ENCODE measurements around the gene BCL11A. TPM values are rescaled to one million over a fixed set of nuclear protein-coding genes. Genes with fewer than 3 reads are reported as not detected.

Gene BCL11A
- polyA plus RNA-seq, 1 donor from 2014 or later, result 44.0 TPM

- Histone ChIP-seq H3K36me3 (ENCODE audit: insufficient read depth, low read length) (no peaks in the 10 kb centered on the region), H3K79me2 (replicated peaks; ENCODE audit: insufficient read depth, low read length) (peaks cover 97% of the 10 kb centered on the region), H3K9me3 (ENCODE audit: low read length) (no peaks in the 10 kb centered on the region), H3K27me3 (ENCODE audit: insufficient read depth, low read depth, low read length) (no peaks in the 10 kb centered on the region), H3K4me2 (ENCODE audit: low read length) (no peak overlapping the region), H2AFZ (ENCODE audit: low read depth, low read length) (no peak overlapping the region), H3K9ac (ENCODE audit: low read length) (no peak overlapping the region), H3K4me3 (ENCODE audit: low read length) (no peak overlapping the region), H3K9me2 (ENCODE audit: insufficient read depth, low read length) (no peaks in the 10 kb centered on the region), H4K20me1 (ENCODE audit: insufficient read depth) (no peaks in the 10 kb centered on the region), H3K27ac (ENCODE audit: low read length) (no peak overlapping the region), H3F3A (ENCODE audit: insufficient read depth, low read length, poor library complexity, severe bottlenecking) (no peaks in the 10 kb centered on the region)
- TF ChIP-seq CTCF (IDR thresholded peaks at IDR 0.05; ENCODE audit: poor library complexity, severe bottlenecking) (no peak), TAF1 (IDR thresholded peaks at IDR 0.05; ENCODE audit: low read depth) (no peak), SMC3 (conservative IDR thresholded peaks at IDR 0.05; ENCODE audit: poor library complexity) (no peak), MXI1 (conservative IDR thresholded peaks at IDR 0.05; ENCODE audit: poor library complexity, severe bottlenecking) (no peak), EP300 (conservative IDR thresholded peaks at IDR 0.05; ENCODE audit: poor library complexity, severe bottlenecking) (no peak), REST (IDR thresholded peaks at IDR 0.05; ENCODE audit: borderline replicate concordance) (no peak), EZH2 (IDR thresholded peaks at IDR 0.05; ENCODE audit: borderline replicate concordance, insufficient read depth, low read length, poor library complexity, severe bottlenecking) (no peak), POLR2AphosphoS5 (IDR thresholded peaks at IDR 0.05) (no peak), RAD21 (conservative IDR thresholded peaks at IDR 0.05) (no peak)
Measured at GRCh38 chr2:60518567-60518966, 34.9 kb downstream of the BCL11A start.

- H3K27ac ChIP-seq (ENCODE audit: low read length), result no peak overlapping the region
- H3K4me2 ChIP-seq (ENCODE audit: low read length), result no peak overlapping the region
- H3K27me3 ChIP-seq (ENCODE audit: insufficient read depth, low read depth, low read length), result no peaks in the 10 kb centered on the region
- no peaks in the 10 kb centered on the region for H3F3A ChIP-seq (ENCODE audit: insufficient read depth, low read length, poor library complexity, severe bottlenecking)
- no peaks in the 10 kb centered on the region for H3K9me2 ChIP-seq (ENCODE audit: insufficient read depth, low read length)
- H3K4me3 ChIP-seq (ENCODE audit: low read length), result no peak overlapping the region
- H4K20me1 ChIP-seq (ENCODE audit: insufficient read depth), result peaks cover 4% of the 10 kb centered on the region
- H2AFZ ChIP-seq (ENCODE audit: low read depth, low read length), result no peak overlapping the region
- H3K36me3 ChIP-seq (ENCODE audit: insufficient read depth, low read length), result no peaks in the 10 kb centered on the region
- no peak for TF ChIP-seq EZH2 (IDR thresholded peaks at IDR 0.05; ENCODE audit: borderline replicate concordance, insufficient read depth, low read length, poor library complexity, severe bottlenecking)
- TF ChIP-seq REST (IDR thresholded peaks at IDR 0.05; ENCODE audit: borderline replicate concordance), result no peak
- TF ChIP-seq EP300 (conservative IDR thresholded peaks at IDR 0.05; ENCODE audit: poor library complexity, severe bottlenecking), result no peak
- no peak for TF ChIP-seq MXI1 (conservative IDR thresholded peaks at IDR 0.05; ENCODE audit: poor library complexity, severe bottlenecking)
- TF ChIP-seq RAD21 (conservative IDR thresholded peaks at IDR 0.05), result no peak
- no peak for TF ChIP-seq CTCF (IDR thresholded peaks at IDR 0.05; ENCODE audit: poor library complexity, severe bottlenecking)
- TF ChIP-seq TAF1 (IDR thresholded peaks at IDR 0.05; ENCODE audit: low read depth), result no peak
- TF ChIP-seq POLR2AphosphoS5 (IDR thresholded peaks at IDR 0.05), result no peak
- no peak for TF ChIP-seq SMC3 (conservative IDR thresholded peaks at IDR 0.05; ENCODE audit: poor library complexity)
- no peak overlapping the region for H3K9ac ChIP-seq (ENCODE audit: low read length)
- peaks cover 97% of the 10 kb centered on the region for H3K79me2 ChIP-seq (replicated peaks; ENCODE audit: insufficient read depth, low read length)
- no peaks in the 10 kb centered on the region for H3K9me3 ChIP-seq (ENCODE audit: low read length)
Measured at GRCh38 chr2:60517446-60517845, 36.0 kb downstream of the BCL11A start.
